GM21528 (cell line): Measurements from ENCODE around the gene DEXI.
"Not testable (repeated sequence)": the region's sequence is repeated elsewhere in the genome, so short reads cannot be mapped to it uniquely, and the experiment has no call there.

Experiments
- ATAC-seq: cut with Tn5 transposase; IDR thresholded peaks from one replicate; pipeline ENCODE4 v1.9.1; 2021; ENCODE audit warnings: mild to moderate bottlenecking, moderate library complexity; ENCODE audit not compliant: unreplicated experiment, low FRiP score

DEXI gene

GRCh38 chr16:10970065-10970464 lies 27.8 kb upstream of the DEXI start:
- no peak for ATAC-seq

GRCh38 chr16:10969615-10970014 lies 27.3 kb upstream of the DEXI start:
- ATAC-seq: no peak

GRCh38 chr16:10968498-10968897 lies 26.2 kb upstream of the DEXI start:
- ATAC-seq: no peak

GRCh38 chr16:10967986-10968385 lies 25.7 kb upstream of the DEXI start:
- no peak for ATAC-seq

- ATAC-seq: not testable (repeated sequence)
Observed at GRCh38 chr16:10966559-10966958, 24.3 kb upstream of the DEXI start.

GRCh38 chr16:10966129-10966528 lies 23.9 kb upstream of the DEXI start:
- ATAC-seq: no peak

- peak; percentile 65 for ATAC-seq
Observed at GRCh38 chr16:10965440-10966061, 23.3 kb upstream of the DEXI start.

GRCh38 chr16:10964891-10965326 lies 22.6 kb upstream of the DEXI start:
- peak; percentile 42 for ATAC-seq

GRCh38 chr16:10964039-10964890 lies 22.0 kb upstream of the DEXI start:
- no peak for ATAC-seq

GRCh38 chr16:10961231-10961630 lies 19.0 kb upstream of the DEXI start:
- ATAC-seq: no peak

- no peak for ATAC-seq
Observed at GRCh38 chr16:10959161-10959560, 16.9 kb upstream of the DEXI start.

- no peak for ATAC-seq
Observed at GRCh38 chr16:10957771-10958482, 15.7 kb upstream of the DEXI start.

- no peak for ATAC-seq
Observed at GRCh38 chr16:10954903-10955302, 12.6 kb upstream of the DEXI start.

GRCh38 chr16:10951026-10951425 lies 8.8 kb upstream of the DEXI start:
- ATAC-seq: no peak

- ATAC-seq: no peak
Observed at GRCh38 chr16:10950393-10950792, 8.1 kb upstream of the DEXI start.

GRCh38 chr16:10949424-10949970 lies 7.2 kb upstream of the DEXI start:
- peak; percentile 58 for ATAC-seq

GRCh38 chr16:10947211-10947787 lies 5.0 kb upstream of the DEXI start:
- no peak for ATAC-seq

- ATAC-seq: no peak
Observed at GRCh38 chr16:10946308-10946707, 4.0 kb upstream of the DEXI start.

GRCh38 chr16:10945065-10945787 lies 3.0 kb upstream of the DEXI start:
- no peak for ATAC-seq
